Spleen (tissue), 11 donors: ENCODE data around the gene EIPR1. TPM values are rescaled to one million over a fixed set of nuclear protein-coding genes. Genes with fewer than 3 reads are reported as not detected.

Experiments used
- DNase-seq: peaks from one replicate; pipeline ENCODE4 v3.0.0-alpha.2; 2020
- H3K27ac ChIP-seq, 8 donors: fragments of 200-600 bp; sonication (generic) in 7 of 8; 1 replicate in 4 of 8; 2 replicates in 4 of 8; pipeline versions ENCODE4 v1.5.0 to v1.8.0; 2016 to 2021; ENCODE audit warnings: inconsistent platforms in 4 of 8, mild to moderate bottlenecking in 4 of 8, moderate library complexity in 1 of 8
- H3K27me3 ChIP-seq, 7 donors: fragments of 200-600 bp; sonication (generic) in 6 of 7; replicated peaks in 1 of 7; 1 replicate in 4 of 7; 2 replicates in 3 of 7; pipeline versions ENCODE4 v1.5.0 to v1.8.0; 2016 to 2021; ENCODE audit warnings: inconsistent platforms in 3 of 7, mild to moderate bottlenecking in 1 of 7
- H3K36me3 ChIP-seq, 6 donors: fragments of 200-600 bp; sonication (generic) in 5 of 6; 1 replicate in 4 of 6; 2 replicates in 2 of 6; pipeline versions ENCODE4 v1.5.0 to v1.8.0; 2016 to 2021; ENCODE audit warnings: inconsistent platforms in 2 of 6
- H3K4me1 ChIP-seq, 6 donors: fragments of 200-600 bp; sonication (generic) in 5 of 6; 1 replicate in 3 of 6; 2 replicates in 3 of 6; pipeline versions ENCODE4 v1.5.0 to v1.8.0; 2016 to 2021; ENCODE audit warnings: inconsistent platforms in 3 of 6
- H3K4me3 ChIP-seq, 8 donors: fragments of 200-600 bp; sonication (generic) in 7 of 8; 1 replicate in 4 of 8; 2 replicates in 4 of 8; pipeline versions ENCODE4 v1.5.0 to v1.8.0; 2016 to 2021; ENCODE audit warnings: inconsistent platforms in 4 of 8, mild to moderate bottlenecking in 4 of 8, moderate library complexity in 2 of 8
- H3K9me3 ChIP-seq, 8 donors: fragments of 200-600 bp; sonication (generic) in 7 of 8; 1 replicate in 4 of 8; 2 replicates in 4 of 8; pipeline versions ENCODE4 v1.5.0 to v1.8.0; 2016 to 2021; ENCODE audit warnings: inconsistent platforms in 4 of 8
- CTCF ChIP-seq, 11 experiments: fragments of 200-600 bp in 7 of 11; fragments of 450-650 bp in 4 of 11; sonication (generic) in 4 of 11; IDR thresholded peaks in 8 of 11; conservative IDR thresholded peaks in 3 of 11; 1 replicate in 7 of 11; 2 replicates in 4 of 11; pipeline versions ENCODE4 v1.4.0 to v1.8.0; 2016 to 2021; ENCODE audit warnings: antibody characterized with exemption in 11 of 11, inconsistent platforms in 4 of 11, mild to moderate bottlenecking in 1 of 11
- POLR2A ChIP-seq, 3 donors: fragments of 450-650 bp; IDR thresholded peaks; one replicate each; pipeline ENCODE4 v1.5.1; 2017; ENCODE audit warnings: antibody characterized with exemption in 3 of 3, mild to moderate bottlenecking in 1 of 3
- POLR2AphosphoS5 ChIP-seq, 3 donors: sonication (generic); formaldehyde crosslinking; IDR thresholded peaks; one replicate each; pipeline ENCODE4 v1.5.1; 2017; ENCODE audit warnings: antibody characterized with exemption in 3 of 3
- WGBS, 5 donors: extraction: QIAGEN DNeasy Blood & Tissue Kit in 3 of 5; methylation state at CpG; one replicate each; pipeline versions ENCODE4 v1.1.5 to v1.1.7; 2013 to 2018; 5-methylcytosine and 5-hydroxymethylcytosine counted together
- intact Hi-C: fragments of 100-400 bp; cut with DNase I; formaldehyde crosslinking; loops from one replicate; pipeline ENCODE4 v1.15.0; 2023; ENCODE audit warnings: low total_unique reads
- polyA plus RNA-seq, 3 donors: library from polyadenylated mRNA; stranded (reverse); fragments of 200-250 nt; gene quantifications; one replicate each; pipeline ENCODE4 v1.2.1, GENCODE V29; 2013
- total RNA-seq, 7 donors: library from RNA; depleted of rRNA in 3 of 7; stranded (reverse); fragments of >200 nt in 3 of 7; fragmentation: NEBNext Ultra II Directional in 4 of 7; extraction: Animal tissue kit (Norgen Biotek cat#: 25700) in 4 of 7; gene quantifications; one replicate each; pipeline versions ENCODE4 v1.1.0 to v1.2.1, GENCODE V29; 2016 to 2021
- donor health status: healthy with polysubstance abuse.
- donor health status: DM: no; HTN: no; CAD: no; lungs with moderate emphysema.
- donor health status: DM: no; HTN: no; CAD: no.
- donor health status: Bipolar disorder and iron deficiency.
- donor health status: healthy.
- donor health status: DM: no; HTN: no; CAD: no.
- donor health status: DM: yes; HTN: yes; CAD: no.

Gene EIPR1
- total and polyA plus RNA-seq, 10 donors, result 16.1 to 60.1 (median 26.3) TPM

DNA sequence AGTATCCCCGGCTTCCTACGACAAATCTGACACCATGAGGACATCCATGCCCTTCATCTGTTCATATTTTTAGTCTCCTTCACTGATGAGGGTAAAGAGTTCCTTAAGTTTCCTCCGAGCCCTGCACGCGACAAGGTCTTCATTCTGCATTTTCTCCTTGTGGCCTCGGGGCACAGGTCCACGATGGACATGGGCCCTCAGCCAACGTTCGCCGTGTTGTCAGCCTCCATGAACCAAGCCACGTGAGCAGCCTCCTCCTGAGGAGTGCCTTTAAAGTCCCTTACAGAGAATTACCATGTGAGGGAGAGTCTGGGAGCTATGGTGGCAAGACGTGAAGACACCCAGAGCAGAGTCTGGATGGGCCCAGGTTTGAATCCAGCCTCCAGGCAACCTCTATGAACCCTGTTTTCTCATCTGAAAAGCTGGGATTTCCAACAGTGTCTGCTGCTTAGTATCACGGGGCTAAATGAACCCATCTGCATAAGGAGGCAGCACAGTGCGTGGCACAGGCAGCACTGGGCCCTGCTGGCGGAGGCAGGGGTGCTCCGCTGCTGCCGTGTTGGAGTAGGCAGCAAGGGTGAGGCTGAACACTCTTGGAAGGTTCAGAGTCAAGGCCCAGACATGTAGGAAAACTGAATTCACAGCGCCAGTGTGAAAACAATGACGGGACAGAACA lies 54.1 kb downstream of the EIPR1 start:
- WGBS, 5 donors, result 88 to 97% (median 94%) methylated on average over 19 of the region's 19 CpGs
- intact Hi-C loops, result no loop called here
- Histone ChIP-seq H3K36me3 (peaks cover 0 to 81% (median 5%) of the 10 kb centered on the region in 6 donors), H3K27me3 (no peaks in the 10 kb centered on the region), H3K4me3 (no peak overlapping the region), H3K27ac (no peak overlapping the region), H3K4me1 (no peaks in the 10 kb centered on the region), H3K9me3 (no peaks in the 10 kb centered on the region)
- TF ChIP-seq POLR2A (IDR thresholded peaks at IDR 0.05) (no peak), CTCF (IDR thresholded peaks at IDR 0.05 in 8 of 11, conservative IDR thresholded peaks at IDR 0.05 in 3 of 11) (no peak), POLR2AphosphoS5 (IDR thresholded peaks at IDR 0.05) (no peak)
- DNase-seq, result peak; percentile 44

DNA sequence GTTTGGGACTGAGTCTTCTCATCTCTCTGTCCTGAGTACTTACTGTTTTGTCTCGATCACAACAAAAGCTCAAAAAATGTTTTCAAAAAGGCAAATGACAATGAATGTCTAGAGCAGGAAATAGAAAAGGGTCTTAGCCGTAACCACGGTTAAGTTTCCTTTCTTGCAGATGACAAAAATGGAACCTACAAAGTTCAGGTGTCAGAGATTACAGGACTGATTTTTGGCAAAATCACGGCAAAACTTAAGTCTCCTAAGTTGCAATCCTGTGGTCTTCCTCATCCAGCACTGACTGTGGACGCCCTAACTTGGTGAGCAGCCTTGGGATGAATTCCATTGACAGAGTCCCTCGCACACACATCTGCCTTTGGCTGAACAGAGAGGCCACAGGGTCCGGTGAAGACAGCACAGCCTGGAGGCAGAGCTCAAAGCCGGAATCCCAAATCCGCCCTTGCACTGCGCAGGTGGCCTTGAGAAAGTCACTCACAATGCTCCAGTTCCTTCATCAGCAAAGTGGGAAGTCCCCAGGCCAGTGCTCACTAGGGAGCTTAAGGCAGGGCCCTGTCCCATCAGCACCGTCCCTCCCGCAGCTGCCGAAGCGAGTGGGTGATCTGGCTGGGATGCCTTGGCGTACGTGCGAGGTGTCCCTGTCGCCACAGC lies 55.2 kb downstream of the EIPR1 start:
- intact Hi-C loops, result no loop called here
- Histone ChIP-seq H3K27ac (no peak overlapping the region), H3K9me3 (no peaks in the 10 kb centered on the region), H3K4me3 (no peak overlapping the region), H3K27me3 (no peaks in the 10 kb centered on the region), H3K36me3 (peaks cover 0 to 84% (median 5%) of the 10 kb centered on the region in 6 donors), H3K4me1 (no peaks in the 10 kb centered on the region)
- 88 to 94% (median 90%) methylated on average over 18 of the region's 18 CpGs for WGBS, 5 donors
- TF ChIP-seq POLR2A (IDR thresholded peaks at IDR 0.05), result no peak
- no peak for TF ChIP-seq POLR2AphosphoS5 (IDR thresholded peaks at IDR 0.05)
- no peak for TF ChIP-seq CTCF (IDR thresholded peaks at IDR 0.05 in 8 of 11, conservative IDR thresholded peaks at IDR 0.05 in 3 of 11)
- DNase-seq, result no peak

DNA sequence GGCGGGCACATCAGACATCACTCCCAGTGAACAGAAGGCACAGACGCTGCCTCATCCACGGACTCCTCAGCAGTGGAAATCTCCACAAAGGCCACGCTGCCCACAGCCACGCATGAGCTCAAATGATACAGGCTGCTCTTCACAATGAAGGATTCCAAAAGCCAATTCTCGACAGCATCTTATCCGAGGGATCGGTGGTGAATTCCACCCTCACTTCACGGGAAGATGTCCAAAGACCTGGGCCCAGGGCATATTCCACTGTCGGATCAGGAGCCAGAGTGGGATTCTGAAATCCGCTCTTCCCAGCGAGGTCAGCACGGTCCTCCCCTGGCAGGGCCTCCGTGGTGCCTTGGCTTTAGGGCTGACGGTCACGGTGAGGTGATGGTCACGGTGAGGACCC lies 55.8 kb downstream of the EIPR1 start:
- Histone ChIP-seq H3K27ac (no peak overlapping the region), H3K4me3 (no peak overlapping the region), H3K27me3 (no peaks in the 10 kb centered on the region), H3K4me1 (no peaks in the 10 kb centered on the region), H3K36me3 (peaks cover 0 to 81% (median 5%) of the 10 kb centered on the region in 6 donors), H3K9me3 (no peaks in the 10 kb centered on the region)
- no peak for TF ChIP-seq POLR2AphosphoS5 (IDR thresholded peaks at IDR 0.05)
- TF ChIP-seq CTCF (IDR thresholded peaks at IDR 0.05 in 8 of 11, conservative IDR thresholded peaks at IDR 0.05 in 3 of 11), result no peak
- TF ChIP-seq POLR2A (IDR thresholded peaks at IDR 0.05), result no peak
- DNase-seq, result no peak
- WGBS, 5 donors, result 90 to 97% (median 96%) methylated on average over 17 of the region's 17 CpGs
- intact Hi-C loops, result no loop called here

- H3K4me3 ChIP-seq, result no peak overlapping the region
- peak; percentile 37 for DNase-seq
- 75 to 81% (median 77%) methylated on average over 16 of the region's 16 CpGs for WGBS, 5 donors
- no peaks in the 10 kb centered on the region for H3K9me3 ChIP-seq
- H3K4me1 ChIP-seq, result no peaks in the 10 kb centered on the region
- intact Hi-C loops, result no loop called here
- no peak overlapping the region for H3K27ac ChIP-seq
- H3K36me3 ChIP-seq, result peaks cover 0 to 73% (median 5%) of the 10 kb centered on the region in 6 donors
- TF ChIP-seq POLR2A (IDR thresholded peaks at IDR 0.05), result no peak
- no peak for TF ChIP-seq POLR2AphosphoS5 (IDR thresholded peaks at IDR 0.05)
- H3K27me3 ChIP-seq, result no peaks in the 10 kb centered on the region
Observed at GRCh38 chr2:3320910-3321605, 56.6 kb downstream of the EIPR1 start.
